Renal cortex interstitium (tissue), 11 donors: ENCODE results near the gene SEH1L. TPM values are rescaled to one million over a fixed set of nuclear protein-coding genes. Genes with fewer than 3 reads are reported as not detected.

Experiments
- DNase-seq, 11 donors: peaks; one replicate each; pipeline ENCODE4 v3.0.0-alpha.2; 2013; ENCODE audit warnings: low read depth in 9 of 11, low spot score in 4 of 11; ENCODE audit errors: extremely low read depth in 1 of 11
- polyA plus RNA-seq, 3 donors: library from polyadenylated mRNA; unstranded; fragments of 120-200 nt; gene quantifications; one replicate each; pipeline ENCODE4 v1.2.1, GENCODE V29; 2013; ENCODE audit not compliant: insufficient read length in 3 of 3

The SEH1L gene
- polyA plus RNA-seq, 3 donors = 35.1 to 44.0 (median 39.0) TPM

GRCh38 chr18:13014818-13015217 lies 67.0 kb downstream of the SEH1L start:
- no peak for DNase-seq

- no peak for DNase-seq
These were observed 69.5 kb downstream of the SEH1L start for GRCh38 chr18:13017247-13017875.

- DNase-seq = no peak
These were observed 70.6 kb downstream of the SEH1L start for GRCh38 chr18:13018374-13018773.

- no peak for DNase-seq
These were observed 71.5 kb downstream of the SEH1L start for GRCh38 chr18:13019301-13019700.

GRCh38 chr18:13022644-13023043 lies 74.8 kb downstream of the SEH1L start:
- DNase-seq = no peak

- DNase-seq = no peak
These were observed 77.4 kb downstream of the SEH1L start for GRCh38 chr18:13025233-13025632.

GRCh38 chr18:13026583-13027270 lies 78.9 kb downstream of the SEH1L start:
- no peak for DNase-seq

- DNase-seq = no peak
These were observed 81.1 kb downstream of the SEH1L start for GRCh38 chr18:13028869-13029268.

GRCh38 chr18:13032173-13032572 lies 84.4 kb downstream of the SEH1L start:
- DNase-seq = no peak

GRCh38 chr18:13035249-13035914 lies 87.6 kb downstream of the SEH1L start:
- no peak for DNase-seq

GRCh38 chr18:13036622-13037320 lies 89.0 kb downstream of the SEH1L start:
- no peak for DNase-seq

Other genes with a start within 250 kb of the SEH1L start
- 10 to 100 TPM; 10.7 to 13.3 (median 11.7) TPM for gene CEP76, start 245.3 kb upstream of the SEH1L start, polyA plus RNA-seq
- 10 to 100 TPM; 65.3 to 77.4 (median 76.7) TPM for gene PSMG2, start 245.0 kb upstream of the SEH1L start, polyA plus RNA-seq
- gene PTPN2, start 63.8 kb upstream of the SEH1L start, polyA plus RNA-seq = 10 to 100 TPM; 46.8 to 63.8 (median 55.1) TPM
- 10 to 100 TPM; 46.4 to 57.2 (median 47.9) TPM for gene CEP192, start 43.4 kb downstream of the SEH1L start, polyA plus RNA-seq